Right cardiac atrium (tissue), 5 donors: Measurements from ENCODE around the gene SLIT3. TPM values are rescaled to one million over a fixed set of nuclear protein-coding genes. Genes with fewer than 3 reads are reported as not detected.

ENCODE experiments used
- ATAC-seq, 2 donors: fragments of 200-7000 bp; cut with Tn5 transposase; one replicate each; pipeline versions ENCODE4 v1.8.0 to v1.9.1; 2020; ENCODE audit warnings: moderate library complexity in 2 of 2, mild to moderate bottlenecking in 1 of 2
- DNase-seq, 3 donors: peaks; one replicate each; pipeline ENCODE4 v3.0.0-alpha.2; 2020
- H3K27ac ChIP-seq: one replicate; pipeline ENCODE4 v1.5.1; 2013; ENCODE audit warnings: mild to moderate bottlenecking, low read length, control low read depth, moderate library complexity
- H3K27me3 ChIP-seq: one replicate; pipeline ENCODE4 v1.6.1; 2013; ENCODE audit not compliant: control insufficient read depth, insufficient read depth
- H3K4me1 ChIP-seq: one replicate; pipeline ENCODE4 v1.6.1; 2013; ENCODE audit warnings: low read length; ENCODE audit not compliant: control insufficient read depth, insufficient read depth
- H3K4me3 ChIP-seq: one replicate; pipeline ENCODE4 v1.5.1; 2013; ENCODE audit warnings: low read length, control low read depth
- H3K9me3 ChIP-seq: one replicate; pipeline ENCODE4 v1.6.1; 2013; ENCODE audit warnings: low read length; ENCODE audit not compliant: control insufficient read depth
- WGBS: extraction: QIAGEN DNeasy Blood & Tissue Kit; methylation state at CpG from one replicate; pipeline ENCODE4 v1.1.7; 2013; 5-methylcytosine and 5-hydroxymethylcytosine counted together
- intact Hi-C, 4 donors: fragments of 100-400 bp; cut with DNase I; formaldehyde crosslinking; loops; one replicate each; pipeline versions ENCODE4 v1.11.0 to v1.14.0; 2022 to 2023
- polyA plus RNA-seq: library from polyadenylated mRNA; stranded (reverse); fragments of 200-250 nt; gene quantifications from one replicate; pipeline ENCODE4 v1.2.3, GENCODE V29; 2013
- total RNA-seq, 4 donors: library from RNA; stranded (reverse); fragmentation: NEBNext Ultra II Directional; extraction: Animal tissue kit (Norgen Biotek cat#: 25700); gene quantifications; one replicate each; pipeline ENCODE4 v1.2.1, GENCODE V29; 2021
- donor health status: healthy with polysubstance abuse.
- donor health status: DM: no; HTN: yes; CAD: no.
- donor health status: DM: no; HTN: no; CAD: no.
- donor health status: DM: no; HTN: yes; CAD: no; lungs with severe emphysema.
- donor health status: DM: yes; HTN: yes; CAD: no.

The SLIT3 gene
- total and polyA plus RNA-seq, 5 donors = 32.9 to 188 (median 109) TPM

GRCh38 chr5:168932400-168933189, 368.3 kb downstream of the SLIT3 start:
- DNase-seq (no peak), ATAC-seq (no peak)
- no peak overlapping the region for H3K4me3 ChIP-seq
- WGBS = 82% methylated on average over 10 of the region's 10 CpGs
- H3K27ac ChIP-seq = no peak overlapping the region
- peaks cover 5% of the 10 kb centered on the region for H3K4me1 ChIP-seq
- H3K27me3 ChIP-seq = no peaks in the 10 kb centered on the region
- H3K9me3 ChIP-seq = no peaks in the 10 kb centered on the region
- intact Hi-C loops = no loop called here

GRCh38 chr5:168931638-168932345, 369.1 kb downstream of the SLIT3 start:
- intact Hi-C loops = no loop called here
- Histone ChIP-seq H3K27ac (peak overlapping the region; percentile 68), H3K27me3 (no peaks in the 10 kb centered on the region), H3K4me1 (peaks cover 5% of the 10 kb centered on the region), H3K4me3 (no peak overlapping the region), H3K9me3 (no peaks in the 10 kb centered on the region)
- 57% methylated on average over 8 of the region's 8 CpGs for WGBS
- peak; percentile 80 to 93 for ATAC-seq
- peak in 1 of 3 donors; percentile 26 for DNase-seq

- WGBS = 84% methylated on average over 7 of the region's 7 CpGs
- ATAC-seq = no peak
- Histone ChIP-seq H3K4me1 (peaks cover 5% of the 10 kb centered on the region), H3K4me3 (no peak overlapping the region), H3K27me3 (no peaks in the 10 kb centered on the region), H3K27ac (no peak overlapping the region), H3K9me3 (no peaks in the 10 kb centered on the region)
- intact Hi-C loops = no loop called here
- no peak for DNase-seq
Measured at GRCh38 chr5:168929656-168930055, 371.3 kb downstream of the SLIT3 start.

- no peak for ATAC-seq
- Histone ChIP-seq H3K27ac (no peak overlapping the region), H3K4me1 (peaks cover under 1% of the 10 kb centered on the region)
Measured at GRCh38 chr5:168925160-168925559, 375.8 kb downstream of the SLIT3 start.

GRCh38 chr5:168921147-168921866, 379.6 kb downstream of the SLIT3 start:
- Histone ChIP-seq H3K4me1 (peaks cover 2% of the 10 kb centered on the region), H3K4me3 (no peak overlapping the region), H3K9me3 (no peaks in the 10 kb centered on the region), H3K27ac (no peak overlapping the region), H3K27me3 (no peaks in the 10 kb centered on the region)
- no peak for DNase-seq
- intact Hi-C loops = no loop called here
- 93% methylated on average over 7 of the region's 7 CpGs for WGBS
- ATAC-seq = no peak

More at GRCh38 chr5:168925160-168925559, 375.8 kb downstream of the SLIT3 start:
- H3K9me3 ChIP-seq = no peaks in the 10 kb centered on the region
- WGBS = 84% methylated on average over 3 of the region's 3 CpGs
- intact Hi-C loops = no loop called here
- no peak overlapping the region for H3K4me3 ChIP-seq
- H3K27me3 ChIP-seq = no peaks in the 10 kb centered on the region
- no peak for DNase-seq

- H3K9me3 ChIP-seq = no peaks in the 10 kb centered on the region
- H3K4me3 ChIP-seq = no peak overlapping the region
- ATAC-seq (no peak), DNase-seq (no peak)
- peaks cover 2% of the 10 kb centered on the region for H3K4me1 ChIP-seq
- H3K27me3 ChIP-seq = no peaks in the 10 kb centered on the region
- intact Hi-C loops = no loop called here
- H3K27ac ChIP-seq = no peak overlapping the region
- WGBS = 45% methylated on average over 14 of the region's 14 CpGs
Measured at GRCh38 chr5:168920019-168920810, 380.7 kb downstream of the SLIT3 start.

GRCh38 chr5:168917947-168918600, 382.9 kb downstream of the SLIT3 start:
- Histone ChIP-seq H3K4me1 (peaks cover 2% of the 10 kb centered on the region), H3K4me3 (no peak overlapping the region), H3K9me3 (no peaks in the 10 kb centered on the region), H3K27ac (no peak overlapping the region), H3K27me3 (no peaks in the 10 kb centered on the region)
- no peak for DNase-seq
- 60% methylated on average over 4 of the region's 4 CpGs for WGBS
- intact Hi-C loops = no loop called here
- no peak for ATAC-seq

- ATAC-seq (peak in 1 of 2 donors; percentile 32), DNase-seq (no peak)
- intact Hi-C loops = no loop called here
- H3K9me3 ChIP-seq = no peaks in the 10 kb centered on the region
- no peak overlapping the region for H3K4me3 ChIP-seq
- no peaks in the 10 kb centered on the region for H3K27me3 ChIP-seq
- H3K4me1 ChIP-seq = peaks cover 2% of the 10 kb centered on the region
- H3K27ac ChIP-seq = no peak overlapping the region
- 64% methylated on average over 6 of the region's 6 CpGs for WGBS
Measured at GRCh38 chr5:168916852-168917251, 384.1 kb downstream of the SLIT3 start.

GRCh38 chr5:168916266-168916665, 384.7 kb downstream of the SLIT3 start:
- WGBS = 37% methylated on average over 5 of the region's 5 CpGs
- no peak overlapping the region for H3K27ac ChIP-seq
- peak; percentile 72 to 83 (median 81) for DNase-seq

GRCh38 chr5:168914491-168914890, 386.4 kb downstream of the SLIT3 start:
- H3K4me3 ChIP-seq = no peak overlapping the region
- intact Hi-C loops = no loop called here
- H3K27me3 ChIP-seq = no peaks in the 10 kb centered on the region
- no peaks in the 10 kb centered on the region for H3K9me3 ChIP-seq
- WGBS = 78% methylated on average over 5 of the region's 5 CpGs
- no peak overlapping the region for H3K27ac ChIP-seq
- DNase-seq (no peak), ATAC-seq (no peak)
- H3K4me1 ChIP-seq = no peaks in the 10 kb centered on the region

More at GRCh38 chr5:168916266-168916665, 384.7 kb downstream of the SLIT3 start:
- intact Hi-C loops = no loop called here
- Histone ChIP-seq H3K9me3 (no peaks in the 10 kb centered on the region), H3K27me3 (no peaks in the 10 kb centered on the region), H3K4me1 (peaks cover 2% of the 10 kb centered on the region), H3K4me3 (no peak overlapping the region)
- ATAC-seq = peak; percentile 90 to 96
